Measurements from ENCODE around the gene CFC1B.
"Not testable (repeated sequence)": the region's sequence is repeated elsewhere in the genome, so short reads cannot be mapped to it uniquely, and the experiment has no call there.

Gene CFC1B

GRCh38 chr2:130520992-130521391 is at the start of gene CFC1B:
TSS of gene CFC1B (plus strand) at chr2:130521222. CDS start at chr2:130521485, 263 bp downstream.
- DNase-seq = not testable (repeated sequence)

GRCh38 chr2:130491073-130491472 is 29.9 kb upstream of the CFC1B start:
- DNase-seq = not testable (repeated sequence)

GRCh38 chr2:130509228-130509627 is 11.8 kb upstream of the CFC1B start, which contains the start of gene POTEI:
TSS of gene POTEI (minus strand) at chr2:130509328. CDS start at chr2:130509235, 93 bp downstream.
- not testable (repeated sequence) for DNase-seq

GRCh38 chr2:130510807-130511746 is 9.9 kb upstream of the CFC1B start:
- DNase-seq = not testable (repeated sequence)

- not testable (repeated sequence) for DNase-seq
These were observed 9.1 kb upstream of the CFC1B start for GRCh38 chr2:130511747-130512451.

- DNase-seq = not testable (repeated sequence)
These were observed 2.4 kb upstream of the CFC1B start for GRCh38 chr2:130518516-130519106.

GRCh38 chr2:130522390-130522789 is 1.4 kb downstream of the CFC1B start:
- not testable (repeated sequence) for DNase-seq

- not testable (repeated sequence) for DNase-seq
These were observed 6.4 kb downstream of the CFC1B start for GRCh38 chr2:130527365-130527967.

- not testable (repeated sequence) for DNase-seq
These were observed 8.5 kb downstream of the CFC1B start for GRCh38 chr2:130529545-130529944.

- DNase-seq = not testable (repeated sequence)
These were observed 9.2 kb downstream of the CFC1B start for GRCh38 chr2:130530212-130530611.

- not testable (repeated sequence) for DNase-seq
These were observed 10.2 kb downstream of the CFC1B start for GRCh38 chr2:130531225-130531624.

GRCh38 chr2:130531672-130532071 is 10.7 kb downstream of the CFC1B start:
- DNase-seq = not testable (repeated sequence)

- DNase-seq = not testable (repeated sequence)
These were observed 15.6 kb downstream of the CFC1B start for GRCh38 chr2:130536654-130537053.

- not testable (repeated sequence) for DNase-seq
These were observed 17.2 kb downstream of the CFC1B start for GRCh38 chr2:130538271-130538670.

GRCh38 chr2:130542789-130543188 is 21.8 kb downstream of the CFC1B start:
- not testable (repeated sequence) for DNase-seq

- not testable (repeated sequence) for DNase-seq
These were observed 22.9 kb downstream of the CFC1B start for GRCh38 chr2:130543785-130544528.

GRCh38 chr2:130544978-130545377 is 24.0 kb downstream of the CFC1B start:
- DNase-seq = not testable (repeated sequence)

GRCh38 chr2:130548418-130548817 is 27.4 kb downstream of the CFC1B start:
- not testable (repeated sequence) for DNase-seq

- not testable (repeated sequence) for DNase-seq
These were observed 28.5 kb downstream of the CFC1B start for GRCh38 chr2:130549475-130549874.

- not testable (repeated sequence) for DNase-seq
These were observed 33.2 kb downstream of the CFC1B start for GRCh38 chr2:130554178-130554577.

- not testable (repeated sequence) for DNase-seq
These were observed 35.4 kb downstream of the CFC1B start for GRCh38 chr2:130556441-130556840.

GRCh38 chr2:130566165-130566564 is 45.1 kb downstream of the CFC1B start:
- DNase-seq = not testable (repeated sequence)
